DMS 273 treated with DMSO at 0.1 percent for 48 hours (cell line): ENCODE data around the gene PTH2R.
"Not testable (repeated sequence)": the region's sequence is repeated elsewhere in the genome, so short reads cannot be mapped to it uniquely, and the experiment has no call there.

Experiments
- DNase-seq: peaks from one replicate; lab custom pipeline; 2025; lab: John Stamatoyannopoulos, UW

The PTH2R gene

GRCh38 chr2:208406474-208407451, at the start of gene PTH2R:
TSS of gene PTH2R (plus strand) at chr2:208406792. CDS start at chr2:208407044, 252 bp downstream.
- no peak for DNase-seq

GRCh38 chr2:208356846-208357574, 49.6 kb upstream of the PTH2R start:
- no peak for DNase-seq

GRCh38 chr2:208358758-208359631, 47.6 kb upstream of the PTH2R start:
- DNase-seq, result no peak

- no peak for DNase-seq
These were observed 47.0 kb upstream of the PTH2R start for GRCh38 chr2:208359632-208359986.

GRCh38 chr2:208360259-208361076, 46.1 kb upstream of the PTH2R start:
- peak; percentile 57 for DNase-seq

- DNase-seq, result peak; percentile 57
These were observed 45.5 kb upstream of the PTH2R start for GRCh38 chr2:208361077-208361441.

- peak; percentile 54 for DNase-seq
These were observed 43.1 kb upstream of the PTH2R start for GRCh38 chr2:208363485-208363884.

GRCh38 chr2:208366215-208367127, 40.1 kb upstream of the PTH2R start:
- DNase-seq, result no peak

- DNase-seq, result no peak
These were observed 37.5 kb upstream of the PTH2R start for GRCh38 chr2:208369091-208369490.

GRCh38 chr2:208370881-208371633, 35.5 kb upstream of the PTH2R start:
- DNase-seq, result no peak

- no peak for DNase-seq
These were observed 35.0 kb upstream of the PTH2R start for GRCh38 chr2:208371634-208371935.

GRCh38 chr2:208373460-208374089, 33.0 kb upstream of the PTH2R start:
- peak; percentile 31 for DNase-seq

GRCh38 chr2:208375491-208376068, 31.0 kb upstream of the PTH2R start:
- no peak for DNase-seq

- DNase-seq, result not testable (repeated sequence)
These were observed 29.2 kb upstream of the PTH2R start for GRCh38 chr2:208377344-208377860.

- no peak for DNase-seq
These were observed 27.4 kb upstream of the PTH2R start for GRCh38 chr2:208379192-208379591.

GRCh38 chr2:208384637-208385036, 22.0 kb upstream of the PTH2R start:
- no peak for DNase-seq

- DNase-seq, result no peak
These were observed 20.1 kb upstream of the PTH2R start for GRCh38 chr2:208386541-208386940.

GRCh38 chr2:208389940-208390339, 16.7 kb upstream of the PTH2R start:
- DNase-seq, result no peak
